AG08395 (cell line): Measurements from ENCODE around the gene TLE4.

Source experiments
- DNase-seq: peaks from one replicate; pipeline ENCODE4 v3.0.0; 2012; ENCODE audit warnings: mixed read lengths, low spot score

The TLE4 gene

GRCh38 chr9:79572032-79572607 is 355 bp downstream of the TLE4 start:
- DNase-seq = no peak

GRCh38 chr9:79572608-79573411 is 1.0 kb downstream of the TLE4 start:
- DNase-seq = peak; percentile 46

- no peak for DNase-seq
These were observed 1.7 kb downstream of the TLE4 start for GRCh38 chr9:79573412-79573923.

GRCh38 chr9:79574136-79574535 is 2.4 kb downstream of the TLE4 start:
- no peak for DNase-seq

GRCh38 chr9:79574781-79575180 is 3.0 kb downstream of the TLE4 start:
- peak; percentile 11 for DNase-seq

GRCh38 chr9:79575547-79575946 is 3.8 kb downstream of the TLE4 start:
- DNase-seq = no peak

- no peak for DNase-seq
These were observed 6.4 kb downstream of the TLE4 start for GRCh38 chr9:79577969-79578723.

- peak; percentile 20 for DNase-seq
These were observed 7.1 kb downstream of the TLE4 start for GRCh38 chr9:79578891-79579290.

- no peak for DNase-seq
These were observed 7.9 kb downstream of the TLE4 start for GRCh38 chr9:79579624-79580023.

GRCh38 chr9:79580055-79580454 is 8.3 kb downstream of the TLE4 start:
- no peak for DNase-seq

- no peak for DNase-seq
These were observed 9.6 kb downstream of the TLE4 start for GRCh38 chr9:79581388-79581787.

- DNase-seq = peak; percentile 73
These were observed 10.0 kb downstream of the TLE4 start for GRCh38 chr9:79581794-79582193.

GRCh38 chr9:79583952-79584654 is 12.3 kb downstream of the TLE4 start:
- DNase-seq = no peak

- DNase-seq = no peak
These were observed 12.9 kb downstream of the TLE4 start for GRCh38 chr9:79584655-79584982.

GRCh38 chr9:79588488-79589223 is 16.9 kb downstream of the TLE4 start:
- no peak for DNase-seq

GRCh38 chr9:79591458-79591857 is 19.7 kb downstream of the TLE4 start:
- DNase-seq = no peak

GRCh38 chr9:79592726-79593493 is 21.1 kb downstream of the TLE4 start:
- no peak for DNase-seq

- no peak for DNase-seq
These were observed 27.0 kb downstream of the TLE4 start for GRCh38 chr9:79598562-79599345.

- DNase-seq = no peak
These were observed 28.7 kb downstream of the TLE4 start for GRCh38 chr9:79600466-79600865.
